Measurements from ENCODE around the gene KCNAB2.

The KCNAB2 gene

GRCh38 chr1:6100861-6101783, 55.4 kb downstream of the KCNAB2 start:
- no peak overlapping the region for H3K4me2 ChIP-seq (ENCODE audit: low read length)

DNA sequence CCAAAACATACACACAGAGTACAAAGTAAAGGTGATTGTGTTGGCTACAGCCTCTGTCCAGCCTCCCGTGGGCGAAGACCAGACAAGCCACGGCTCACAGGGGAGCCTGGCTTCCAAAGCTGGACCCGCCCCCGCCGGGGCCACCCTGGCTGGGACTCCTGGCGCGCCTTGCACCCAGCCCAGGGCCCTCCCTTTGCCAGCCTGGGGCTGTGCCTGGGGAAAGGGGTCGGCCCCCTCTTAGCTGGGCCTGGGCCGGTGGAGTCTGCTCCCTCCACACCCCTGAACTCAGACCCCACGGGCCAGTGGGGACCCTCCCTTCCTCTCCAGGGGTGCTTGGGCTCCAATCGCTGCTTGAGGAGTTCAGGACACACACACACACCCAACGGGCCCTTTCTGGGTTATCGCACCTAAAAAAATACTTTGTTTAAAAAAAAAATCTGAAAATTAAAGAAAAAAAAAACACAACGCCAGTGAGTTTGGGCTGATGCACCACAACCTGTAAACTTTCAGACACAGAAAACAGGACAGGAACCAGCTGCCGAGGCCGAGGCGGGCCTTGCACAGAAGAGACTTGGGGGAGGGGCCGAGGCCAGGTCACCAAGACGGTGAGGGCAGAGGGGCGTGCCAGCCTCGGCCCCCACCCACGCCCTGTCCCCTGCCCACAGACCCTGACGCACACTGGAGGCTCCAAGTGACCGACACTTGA, 56.3 kb downstream of the KCNAB2 start:
- Histone ChIP-seq H3K27ac (ENCODE audit: low read depth, low read length) (no peak overlapping the region), H3K36me3 (ENCODE audit: control insufficient read depth, low read length) (no peaks in the 10 kb centered on the region), H3K9me3 (ENCODE audit: control insufficient read depth, insufficient read depth, low read length) (no peaks in the 10 kb centered on the region), H3K9me2 (replicated peaks; ENCODE audit: control insufficient read depth, low read length) (no peaks in the 10 kb centered on the region), H3K4me3 (ENCODE audit: low read length) (no peak overlapping the region), H4K20me1 (ENCODE audit: control insufficient read depth, insufficient read depth, low read depth, low read length) (no peaks in the 10 kb centered on the region), H3K4me2 (ENCODE audit: low read length) (no peak overlapping the region), H3K27me3 (ENCODE audit: control insufficient read depth, low read length) (no peaks in the 10 kb centered on the region), H3F3A (ENCODE audit: control insufficient read depth, insufficient read depth) (no peaks in the 10 kb centered on the region), H3K4me1 (ENCODE audit: control insufficient read depth, low read length) (no peaks in the 10 kb centered on the region), H3K79me2 (ENCODE audit: control insufficient read depth, low read length) (no peaks in the 10 kb centered on the region)
- TF ChIP-seq EZH2phosphoT487 (IDR thresholded peaks at IDR 0.05; ENCODE audit: borderline replicate concordance, low read length): no peak
- TF ChIP-seq CTCF (IDR thresholded peaks at IDR 0.05; ENCODE audit: low read depth, low read length, poor library complexity, severe bottlenecking): no peak

More at GRCh38 chr1:6100861-6101783, 55.4 kb downstream of the KCNAB2 start:
- TF ChIP-seq EZH2phosphoT487 (IDR thresholded peaks at IDR 0.05; ENCODE audit: borderline replicate concordance, low read length) (no peak), CTCF (IDR thresholded peaks at IDR 0.05; ENCODE audit: low read depth, low read length, poor library complexity, severe bottlenecking) (no peak)
- Histone ChIP-seq H3K36me3 (ENCODE audit: control insufficient read depth, low read length) (no peaks in the 10 kb centered on the region), H3K4me1 (ENCODE audit: control insufficient read depth, low read length) (no peaks in the 10 kb centered on the region), H3K4me3 (ENCODE audit: low read length) (no peak overlapping the region), H3K27me3 (ENCODE audit: control insufficient read depth, low read length) (no peaks in the 10 kb centered on the region), H3K79me2 (ENCODE audit: control insufficient read depth, low read length) (no peaks in the 10 kb centered on the region), H3K9me3 (ENCODE audit: control insufficient read depth, insufficient read depth, low read length) (no peaks in the 10 kb centered on the region), H3K27ac (ENCODE audit: low read depth, low read length) (no peak overlapping the region), H3K9me2 (replicated peaks; ENCODE audit: control insufficient read depth, low read length) (no peaks in the 10 kb centered on the region), H3F3A (ENCODE audit: control insufficient read depth, insufficient read depth) (no peaks in the 10 kb centered on the region), H4K20me1 (ENCODE audit: control insufficient read depth, insufficient read depth, low read depth, low read length) (no peaks in the 10 kb centered on the region)

- no peaks in the 10 kb centered on the region for H3K79me2 ChIP-seq (ENCODE audit: control insufficient read depth, low read length)
- no peaks in the 10 kb centered on the region for H3K27me3 ChIP-seq (ENCODE audit: control insufficient read depth, low read length)
- H3K36me3 ChIP-seq (ENCODE audit: control insufficient read depth, low read length): no peaks in the 10 kb centered on the region
- TF ChIP-seq EZH2phosphoT487 (IDR thresholded peaks at IDR 0.05; ENCODE audit: borderline replicate concordance, low read length) (no peak), CTCF (IDR thresholded peaks at IDR 0.05; ENCODE audit: low read depth, low read length, poor library complexity, severe bottlenecking) (no peak)
- no peaks in the 10 kb centered on the region for H3K9me3 ChIP-seq (ENCODE audit: control insufficient read depth, insufficient read depth, low read length)
- no peak overlapping the region for H3K4me3 ChIP-seq (ENCODE audit: low read length)
- H3K4me1 ChIP-seq (ENCODE audit: control insufficient read depth, low read length): no peaks in the 10 kb centered on the region
- no peak overlapping the region for H3K27ac ChIP-seq (ENCODE audit: low read depth, low read length)
- no peak overlapping the region for H3K4me2 ChIP-seq (ENCODE audit: low read length)
- H4K20me1 ChIP-seq (ENCODE audit: control insufficient read depth, insufficient read depth, low read depth, low read length): no peaks in the 10 kb centered on the region
- no peaks in the 10 kb centered on the region for H3K9me2 ChIP-seq (replicated peaks; ENCODE audit: control insufficient read depth, low read length)
- no peaks in the 10 kb centered on the region for H3F3A ChIP-seq (ENCODE audit: control insufficient read depth, insufficient read depth)
Observed at GRCh38 chr1:6102532-6102845, 56.8 kb downstream of the KCNAB2 start.
